HepG2 (cell line): ENCODE results near the gene SOX5. TPM values are rescaled to one million over a fixed set of nuclear protein-coding genes. Genes with fewer than 3 reads are reported as not detected.

Experiments
- BHLHE40 ChIP-seq: IDR thresholded peaks from 2 replicates; pipeline ENCODE4 v1.6.1; 2011; ENCODE audit warnings: low read length, improper control_type of control experiment
- CEBPB ChIP-seq: IDR thresholded peaks from 2 replicates; pipeline ENCODE4 v1.6.1; 2011; ENCODE audit warnings: low read depth, low read length, improper control_type of control experiment, borderline replicate concordance
- CENPBD1 ChIP-seq: sonication (generic); formaldehyde crosslinking; IDR thresholded peaks from 2 replicates; pipeline ENCODE4 v1.8.0; 2022; ENCODE audit warnings: missing genetic modification reagents, low read depth, mild to moderate bottlenecking, borderline replicate concordance
- HDAC1 ChIP-seq: sonication (generic); formaldehyde crosslinking; IDR thresholded peaks from 2 replicates; pipeline ENCODE4 v1.5.1; 2020; ENCODE audit warnings: mild to moderate bottlenecking, missing genetic modification reagents
- HMGXB4 ChIP-seq, 2 experiments: sonication (generic) in 1 of 2; formaldehyde crosslinking in 1 of 2; IDR thresholded peaks; 2 replicates each; pipeline versions ENCODE4 v1.4.0 to v1.6.1; 2018 to 2020; ENCODE audit warnings: missing genetic modification reagents in 2 of 2, borderline replicate concordance in 1 of 2, low read depth in 1 of 2, mild to moderate bottlenecking in 1 of 2, missing biosample characterization in 1 of 2
- PAXIP1 ChIP-seq: sonication (generic); formaldehyde crosslinking; conservative IDR thresholded peaks from 2 replicates; pipeline ENCODE4 v1.4.0; 2020; ENCODE audit warnings: mild to moderate bottlenecking, missing genetic modification reagents, moderate library complexity
- PBX2 ChIP-seq: IDR thresholded peaks from 2 replicates; pipeline ENCODE4 v1.6.1; 2016; ENCODE audit warnings: control low read depth
- RBFOX2 ChIP-seq: fragments of 200-400 bp; formaldehyde crosslinking; IDR thresholded peaks from 2 replicates; pipeline ENCODE4 v1.6.1; 2017; ENCODE audit warnings: low read depth, mild to moderate bottlenecking, low read length
- RBM22 ChIP-seq: fragments of 200-400 bp; formaldehyde crosslinking; optimal IDR thresholded peaks from 2 replicates; pipeline ENCODE3; 2017; ENCODE audit warnings: mild to moderate bottlenecking, low read length, moderate library complexity
- RFX3 ChIP-seq: IDR thresholded peaks from 2 replicates; pipeline ENCODE4 v1.6.1; 2016; ENCODE audit warnings: missing biosample characterization, missing genetic modification reagents
- RXRB ChIP-seq: IDR thresholded peaks from 2 replicates; pipeline ENCODE4 v1.6.1; 2016; ENCODE audit warnings: borderline replicate concordance, missing genetic modification reagents, missing compliant biosample characterization
- SAP130 ChIP-seq: IDR thresholded peaks from 2 replicates; pipeline ENCODE4 v1.6.1; 2016; ENCODE audit warnings: low read depth
- SCMH1 ChIP-seq: sonication (generic); formaldehyde crosslinking; IDR thresholded peaks from 2 replicates; pipeline ENCODE4 v1.9.0; 2021; ENCODE audit warnings: missing genetic modification reagents, mild to moderate bottlenecking, borderline replicate concordance
- ZFP91 ChIP-seq: sonication (generic); formaldehyde crosslinking; IDR thresholded peaks from 2 replicates; pipeline ENCODE4 v1.9.0; 2022; ENCODE audit warnings: missing genetic modification reagents, mild to moderate bottlenecking, borderline replicate concordance
- ZNF12 ChIP-seq: sonication (generic); formaldehyde crosslinking; IDR thresholded peaks from 2 replicates; pipeline ENCODE4 v1.5.0; 2020; ENCODE audit warnings: missing genetic modification reagents
- ZNF460 ChIP-seq: sonication (generic); formaldehyde crosslinking; IDR thresholded peaks from 2 replicates; pipeline ENCODE4 v1.5.1; 2020; ENCODE audit warnings: missing genetic modification reagents, mild to moderate bottlenecking, borderline replicate concordance
- ZNF564 ChIP-seq: sonication (generic); formaldehyde crosslinking; IDR thresholded peaks from 2 replicates; pipeline ENCODE4 v1.8.1; 2023; ENCODE audit warnings: mild to moderate bottlenecking, missing genetic modification reagents
- ZNF644 ChIP-seq: IDR thresholded peaks from 2 replicates; pipeline ENCODE4 v1.6.1; 2016; ENCODE audit warnings: low read depth
- ZNF703 ChIP-seq: sonication (generic); formaldehyde crosslinking; IDR thresholded peaks from 2 replicates; pipeline ENCODE4 v1.5.1; 2020; ENCODE audit warnings: missing genetic modification reagents, mild to moderate bottlenecking, moderate library complexity, borderline replicate concordance
- ZNF816 ChIP-seq: sonication (generic); formaldehyde crosslinking; IDR thresholded peaks from 2 replicates; pipeline ENCODE4 v1.8.0; 2022; ENCODE audit warnings: missing genetic modification reagents, mild to moderate bottlenecking, borderline replicate concordance
- polyA plus RNA-seq, 8 experiments: library from polyadenylated mRNA; depleted of rRNA in 3 of 8; stranded (reverse) in 7 of 8; unstranded in 1 of 8; fragments of >200 nt; fragmentation: Illumina TruSeq in 4 of 8; extraction: Trizol in 4 of 8; gene quantifications; 2 replicates each; pipeline versions ENCODE4 v1.2.1 to v1.2.3, GENCODE V29; 2011 to 2016; ENCODE audit warnings: low read depth in 4 of 8, missing spikeins in 1 of 8, mixed read lengths in 1 of 8; ENCODE audit not compliant: insufficient read depth in 1 of 8
- total RNA-seq, 5 experiments: library from RNA; depleted of rRNA; stranded (reverse); fragments of >200 nt; fragmentation: Illumina TruSeq; extraction: Trizol; gene quantifications; 2 replicates each; pipeline ENCODE4 v1.2.3, GENCODE V29; 2016; ENCODE audit warnings: low read depth in 1 of 5

The SOX5 gene
- total and polyA plus RNA-seq, 2 of the 13 experiments (the other 11 are each of a cell fraction or from before 2014, with no cell fraction given), result 18.5 to 76.4 TPM

- TF ChIP-seq RBFOX2 (peak; percentile 83), SCMH1 (CRISPR knock-in tag) (no peak), PBX2 (CRISPR knock-in tag) (no peak), ZNF460 (CRISPR knock-in tag) (no peak), CENPBD1 (CRISPR knock-in tag) (no peak), HDAC1 (CRISPR knock-in tag) (0 out of 2 replicates have a peak, but pooled peaks have one; percentile 20), ZNF12 (0 out of 2 replicates have a peak, but pooled peaks have one; percentile 46), PAXIP1 (peak; percentile 28; the same call in 1 of the 2 replicates), BHLHE40 (no peak), HMGXB4 (CRISPR knock-in tag; IDR thresholded peaks at IDR 0.05; ENCODE audit: borderline replicate concordance in 1 of 2, low read depth in 1 of 2) (peak in 1 of 2 experiments; percentile 35; a peak in 1 of 4 replicates), ZFP91 (CRISPR knock-in tag) (peak; percentile 99), SAP130 (CRISPR knock-in tag) (peak; percentile 74; the same call in 1 of the 2 replicates), RFX3 (CRISPR knock-in tag) (no peak), ZNF564 (CRISPR knock-in tag) (no peak), ZNF703 (CRISPR knock-in tag) (no peak), RXRB (0 out of 2 replicates have a peak, but pooled peaks have one; percentile 23), ZNF644 (no peak), CEBPB (no peak), RBM22 (peak; percentile 38), ZNF816 (CRISPR knock-in tag) (no peak)
Observed at GRCh38 chr12:23949348-23950209, at the start of gene SOX5 (continued).
